Fibroblast of skin of scalp (primary cell): ENCODE data around the gene EED.
A peak's percentile ranks its signal among the peaks of the same experiment; 100 is the strongest.
"Not testable (repeated sequence)": the region's sequence is repeated elsewhere in the genome, so short reads cannot be mapped to it uniquely, and the experiment has no call there.

Experiments used
- DNase-seq: peaks from one replicate; pipeline ENCODE4 v3.0.0-alpha.2; 2013

EED gene

DNA sequence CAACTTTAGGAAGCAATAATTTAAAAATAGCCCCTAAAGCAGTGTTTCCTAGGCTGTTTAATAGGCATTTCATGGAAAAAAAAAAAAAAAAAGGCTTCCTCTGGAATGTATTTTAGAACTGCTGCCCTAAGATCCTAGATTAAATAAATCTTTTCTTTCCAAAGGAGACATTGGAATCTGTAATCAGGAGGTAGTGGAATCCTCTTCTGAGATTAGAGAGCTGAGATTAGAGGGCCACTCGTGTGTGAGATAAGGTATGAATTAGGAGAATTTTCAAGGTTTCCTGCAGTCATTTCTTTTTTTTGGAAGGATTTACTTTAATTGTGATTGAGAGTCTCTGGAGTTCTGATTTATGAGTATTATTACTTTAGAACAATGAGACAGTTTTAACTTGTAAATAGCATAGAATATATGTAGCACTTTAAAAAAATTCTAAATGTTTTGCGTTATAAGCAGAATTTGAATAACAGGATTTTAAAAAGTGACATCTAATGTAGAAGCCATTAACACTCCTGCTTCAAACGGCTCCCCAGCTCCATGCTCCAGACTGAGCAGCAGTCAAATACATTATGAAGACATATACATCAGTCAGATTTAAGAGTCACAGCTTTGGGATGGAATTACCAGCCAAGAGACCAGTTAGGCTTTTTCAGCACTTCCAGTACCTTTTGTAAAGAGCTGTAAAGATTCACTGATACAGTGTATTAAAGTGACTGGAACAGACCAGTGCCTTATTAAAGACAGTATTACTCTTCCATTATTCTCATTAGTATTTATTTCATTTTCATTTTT, 5.0 kb downstream of the EED start:
- no peak for DNase-seq

DNA sequence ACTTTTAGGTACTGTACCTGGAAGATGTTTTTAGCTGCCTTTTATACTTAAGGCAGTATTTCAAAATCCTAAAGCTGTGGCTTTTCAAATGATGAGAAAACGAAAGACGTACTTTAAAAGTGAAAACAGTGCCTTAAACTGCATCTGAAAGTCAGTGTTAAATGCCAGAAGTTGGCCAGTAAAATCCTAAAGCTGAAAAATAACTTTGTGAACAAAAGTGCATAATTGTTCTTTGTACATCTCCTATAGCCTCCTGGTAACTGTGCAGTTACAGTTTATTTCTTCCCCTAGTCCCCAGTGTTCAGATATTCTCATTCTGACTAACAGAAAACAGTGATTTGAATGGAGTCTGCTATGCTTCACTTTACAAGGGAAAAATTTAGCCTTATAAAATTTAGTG, 6.8 kb downstream of the EED start:
- no peak for DNase-seq

DNA sequence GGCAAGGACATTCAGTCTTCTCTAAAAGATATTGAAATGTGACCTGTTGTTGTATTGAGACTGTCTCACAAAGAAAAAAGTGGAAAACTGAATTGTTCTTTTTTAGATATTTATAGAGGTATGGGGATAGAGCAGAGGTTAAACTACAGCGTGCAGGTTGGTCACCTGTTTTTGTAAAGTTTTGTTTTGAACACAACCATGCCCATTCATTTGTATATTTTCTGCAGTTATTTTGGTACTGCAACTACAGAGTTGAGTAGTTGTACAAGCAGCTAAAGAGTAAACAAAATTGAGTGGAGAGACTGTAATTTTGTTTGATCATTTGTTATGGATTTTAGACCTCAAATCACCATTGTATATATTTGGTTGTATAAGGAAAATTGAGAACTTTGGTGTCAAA, 11.3 kb downstream of the EED start:
- DNase-seq: no peak

DNA sequence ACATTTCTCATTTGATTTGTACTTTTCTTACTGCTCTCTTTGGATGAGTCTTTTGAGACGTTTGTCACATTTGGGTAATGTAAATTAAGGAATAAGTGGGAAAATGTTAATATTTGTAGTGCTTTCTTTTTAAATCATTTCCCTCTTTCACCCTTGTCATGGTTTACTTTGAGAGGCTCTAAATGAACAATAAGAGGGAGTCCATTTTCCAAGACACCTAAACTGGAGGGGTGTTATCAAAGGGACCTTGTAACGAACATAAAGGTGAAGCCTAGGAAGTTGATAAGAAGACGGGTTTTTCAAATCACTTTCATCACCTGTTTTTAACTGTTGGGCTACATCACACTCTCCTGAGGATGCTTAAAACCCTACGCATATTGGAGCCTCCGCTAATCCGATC, 12.1 kb downstream of the EED start:
- no peak for DNase-seq

DNA sequence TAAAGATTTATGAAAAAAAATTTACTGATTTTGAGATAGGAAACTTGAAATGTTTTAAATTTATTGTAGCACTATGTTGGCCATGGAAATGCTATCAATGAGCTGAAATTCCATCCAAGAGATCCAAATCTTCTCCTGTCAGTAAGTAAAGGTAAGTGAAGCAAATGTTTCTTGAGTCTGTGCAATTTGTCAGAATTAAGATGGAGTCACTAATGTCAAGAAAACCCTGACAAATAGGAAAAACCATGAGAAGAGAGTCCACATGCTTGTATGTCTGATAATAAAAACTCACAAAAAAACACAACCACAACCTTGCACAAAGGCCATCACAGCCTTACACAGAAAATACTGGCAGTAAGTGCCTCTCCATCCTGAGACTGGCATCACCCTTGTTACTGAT, 12.9 kb downstream of the EED start:
- no peak for DNase-seq

DNA sequence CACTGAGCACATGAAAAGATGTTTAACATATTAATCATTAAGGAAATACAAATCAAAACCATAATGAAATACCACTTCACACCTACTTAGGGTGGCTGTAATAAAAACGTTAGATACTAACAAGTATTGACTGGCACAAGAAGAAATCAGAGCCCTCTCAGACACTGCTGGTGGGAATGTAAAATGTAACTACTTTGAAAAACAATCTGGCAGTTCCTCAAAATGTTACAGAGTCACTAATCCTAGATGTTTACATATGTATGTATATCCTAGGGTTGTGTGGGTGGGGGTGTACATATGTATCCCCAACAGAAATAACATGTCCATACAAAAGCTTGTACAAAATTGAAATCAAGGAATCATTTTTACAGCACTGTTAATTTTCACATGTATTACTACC, 15.2 kb downstream of the EED start:
- DNase-seq: no peak

DNA sequence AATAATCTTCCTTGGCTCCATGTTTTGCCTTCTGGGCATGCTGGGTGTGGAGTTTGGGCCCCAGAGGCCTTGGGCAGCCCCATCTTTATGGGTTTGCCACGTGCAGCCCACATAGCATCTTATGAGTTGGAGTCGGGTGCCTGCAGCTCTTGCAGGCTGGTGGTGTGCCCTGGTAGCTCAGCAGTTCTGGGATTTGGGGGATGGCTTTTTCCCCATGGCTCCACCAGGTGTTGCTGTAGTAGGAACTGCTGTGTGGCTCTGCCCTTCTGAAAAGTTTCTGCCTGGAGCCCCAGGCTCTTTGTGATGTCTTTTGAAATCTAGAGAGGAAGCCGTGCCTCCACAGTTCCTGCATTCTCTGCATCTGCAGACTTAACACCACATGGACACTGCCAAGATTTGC, 16.8 kb downstream of the EED start:
- DNase-seq: no peak

DNA sequence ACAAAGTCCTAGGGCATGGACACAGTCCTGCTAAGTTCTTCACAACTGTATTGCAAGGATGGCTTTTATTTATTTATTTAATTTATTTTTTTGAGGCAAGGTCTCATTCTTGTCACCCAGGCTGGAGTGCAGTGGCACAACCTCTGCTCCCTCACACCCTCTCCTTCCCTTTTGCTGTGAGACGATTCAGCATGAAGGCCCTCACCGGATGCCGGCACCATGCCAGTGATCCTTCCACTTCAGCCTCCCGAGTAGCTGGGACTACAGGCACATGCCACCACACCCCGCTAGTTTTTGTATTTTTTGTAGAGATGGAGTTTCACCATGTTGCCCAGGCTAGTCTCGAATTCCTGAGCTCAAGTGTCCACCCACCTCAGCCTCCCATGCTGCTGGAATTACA, 17.8 kb downstream of the EED start:
- no peak for DNase-seq

DNA sequence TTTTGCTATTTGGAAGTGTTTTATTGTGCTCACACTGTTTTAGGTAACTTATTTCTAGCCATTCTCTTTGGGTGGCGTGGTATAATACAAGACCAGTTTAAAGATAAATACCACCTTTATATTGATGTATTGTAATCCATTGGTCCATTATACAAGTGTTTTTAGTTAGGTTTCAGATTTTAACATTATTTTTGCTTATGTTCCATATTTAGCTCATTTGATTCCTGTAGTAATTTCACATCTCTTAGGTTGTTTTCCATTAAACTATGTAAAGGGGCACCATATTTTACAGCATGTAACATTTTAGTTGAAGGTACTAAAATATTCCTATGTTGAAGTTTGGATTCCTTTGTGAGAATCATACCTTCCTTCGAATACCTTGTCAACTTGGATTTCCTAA, 20.1 kb downstream of the EED start:
- DNase-seq: no peak

DNA sequence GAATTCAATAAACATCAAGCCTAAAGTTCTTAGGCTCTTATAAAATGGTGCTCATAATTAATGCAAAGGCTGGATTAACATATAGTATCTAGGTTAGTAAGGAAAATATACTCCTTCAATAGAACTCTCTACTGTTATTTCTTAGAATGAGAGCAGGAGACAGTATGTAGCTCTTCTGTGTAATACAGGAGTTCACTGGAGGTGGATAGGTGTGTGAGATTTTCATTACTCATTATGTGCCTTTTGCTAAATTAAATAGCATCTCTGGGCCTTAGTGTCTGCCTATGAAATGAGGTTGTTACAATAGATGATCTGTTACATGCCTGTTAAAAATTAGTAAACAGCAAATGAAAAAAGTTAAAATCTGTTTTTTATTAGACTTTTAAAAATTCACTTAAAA, 20.6 kb downstream of the EED start:
- DNase-seq: no peak

DNA sequence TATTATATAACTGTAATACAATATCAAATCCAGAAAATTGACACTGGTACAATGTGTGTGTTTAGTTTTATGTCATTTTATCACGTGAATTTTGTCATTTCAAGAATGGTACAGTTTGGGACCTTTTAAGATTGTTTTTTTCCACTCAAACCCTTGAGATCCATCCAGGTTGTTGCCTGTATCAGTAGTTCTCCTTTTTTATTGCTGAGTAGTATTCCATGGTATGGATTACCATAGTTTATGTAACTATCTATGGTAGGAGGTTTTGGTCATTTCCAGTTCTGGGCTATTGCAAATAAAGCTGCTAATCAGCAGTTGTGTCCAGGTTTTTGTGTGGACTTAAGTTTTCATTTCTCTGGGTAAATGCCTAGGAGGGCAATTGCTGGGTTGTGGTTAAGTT, 25.1 kb downstream of the EED start:
- DNase-seq: no peak

DNA sequence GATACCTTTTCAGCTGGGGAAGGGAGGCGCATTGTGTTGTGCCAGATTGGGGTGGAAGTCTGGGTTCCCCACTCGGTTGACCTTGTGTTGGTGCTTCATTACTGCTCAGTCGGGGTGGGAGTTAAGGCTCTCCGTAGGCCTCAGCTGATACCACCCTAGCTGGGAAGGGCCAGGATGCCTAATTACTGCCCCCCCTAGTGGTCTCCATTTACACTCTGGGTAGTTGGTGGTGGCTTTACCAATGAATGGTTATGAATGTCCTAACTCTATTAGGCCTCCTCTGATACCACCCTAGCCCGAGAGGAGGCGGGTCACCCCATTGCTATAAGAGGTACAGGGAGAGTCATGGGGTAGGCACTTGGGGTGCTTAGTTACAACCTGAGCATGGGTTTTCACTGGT, 29.9 kb downstream of the EED start:
- no peak for DNase-seq

DNA sequence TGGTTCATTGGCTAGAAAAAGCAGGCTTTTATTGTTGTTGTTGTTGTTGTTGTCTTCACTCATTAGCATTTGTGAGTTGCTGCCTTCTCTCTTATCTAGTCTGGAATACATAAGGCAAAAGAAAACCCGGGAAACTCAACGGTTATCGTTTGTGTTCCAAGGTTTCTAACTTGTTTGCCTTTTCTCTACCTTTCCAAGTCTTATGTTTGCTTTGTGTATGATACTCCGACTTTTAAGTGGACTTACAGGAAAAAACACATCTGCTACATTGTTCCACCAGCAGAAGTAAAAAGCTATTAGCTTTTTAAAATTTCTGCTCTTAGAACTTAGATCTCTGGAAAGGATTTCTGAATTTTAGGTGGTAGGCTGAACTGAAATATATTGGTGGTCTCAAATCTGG, 30.4 kb downstream of the EED start:
- DNase-seq: no peak

DNA sequence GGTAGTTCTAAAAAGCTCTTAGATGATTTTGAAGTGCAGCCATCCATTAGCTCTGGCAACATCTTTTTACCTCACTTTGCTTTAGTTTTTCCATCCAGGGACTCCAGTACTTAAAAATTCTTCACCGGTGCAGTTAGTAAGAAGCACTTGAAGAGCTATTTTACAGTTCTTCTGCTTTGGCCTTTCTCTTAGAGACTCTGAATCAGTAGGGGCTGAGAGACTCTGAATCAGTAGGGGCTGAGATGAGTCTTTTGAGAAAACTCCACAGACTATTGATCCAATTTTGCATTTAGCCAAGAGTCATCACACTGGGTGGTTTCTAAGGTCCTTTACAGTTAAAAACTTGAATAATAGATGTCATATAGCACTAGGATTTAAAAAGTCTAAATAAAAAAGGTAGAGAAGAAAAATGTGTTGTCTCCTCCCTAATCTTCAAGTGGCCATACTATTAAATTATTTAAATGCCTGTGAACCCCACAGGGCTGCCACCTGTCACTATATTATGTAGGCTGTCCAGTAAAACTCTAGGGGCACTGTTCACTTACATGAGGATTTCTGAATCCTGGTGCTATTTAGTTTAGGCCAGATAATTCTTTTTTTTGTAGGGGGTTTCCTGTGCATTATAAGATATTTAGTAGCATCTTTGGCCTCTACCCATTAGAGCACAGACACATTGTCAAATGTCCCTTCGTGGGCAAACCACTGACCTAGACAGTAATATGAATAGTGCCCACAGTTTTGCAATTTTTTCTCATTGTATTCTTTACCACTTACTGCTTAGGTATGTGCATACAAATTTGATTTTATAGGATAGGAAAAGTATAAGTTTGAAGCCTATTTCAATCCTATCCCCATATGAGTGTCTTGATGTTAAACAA, 31.2 kb downstream of the EED start:
- DNase-seq: no peak

DNA sequence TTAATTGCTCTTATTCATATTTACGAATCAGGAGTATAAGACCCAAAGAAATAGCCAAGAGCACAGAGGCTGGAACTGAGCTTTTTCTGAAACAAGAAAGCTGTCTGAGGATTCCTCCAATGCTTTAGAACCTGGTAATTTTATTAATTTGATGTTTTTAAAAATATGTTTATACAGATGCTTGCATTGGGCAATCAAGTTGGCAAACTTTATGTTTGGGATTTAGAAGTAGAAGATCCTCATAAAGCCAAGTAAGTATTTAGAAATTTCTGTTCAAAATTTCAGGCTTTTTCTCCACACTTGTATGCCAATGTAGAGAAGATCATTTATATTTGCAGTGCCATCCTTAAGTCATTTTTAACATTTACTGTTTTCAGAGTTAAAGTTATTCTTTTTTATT, 33.2 kb downstream of the EED start:
- DNase-seq: no peak

DNA sequence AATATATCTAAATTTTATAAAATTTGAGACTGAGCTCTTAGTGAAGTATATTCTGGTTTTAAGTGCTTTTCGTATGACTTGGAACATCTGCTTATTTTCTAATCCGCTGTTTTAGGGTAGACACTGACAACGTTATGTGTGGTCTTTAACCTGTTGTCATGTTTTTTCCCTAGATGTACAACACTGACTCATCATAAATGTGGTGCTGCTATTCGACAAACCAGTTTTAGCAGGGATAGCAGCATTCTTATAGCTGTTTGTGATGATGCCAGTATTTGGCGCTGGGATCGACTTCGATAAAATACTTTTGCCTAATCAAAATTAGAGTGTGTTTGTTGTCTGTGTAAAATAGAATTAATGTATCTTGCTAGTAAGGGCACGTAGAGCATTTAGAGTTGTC, 33.7 kb downstream of the EED start:
- no peak for DNase-seq

DNA sequence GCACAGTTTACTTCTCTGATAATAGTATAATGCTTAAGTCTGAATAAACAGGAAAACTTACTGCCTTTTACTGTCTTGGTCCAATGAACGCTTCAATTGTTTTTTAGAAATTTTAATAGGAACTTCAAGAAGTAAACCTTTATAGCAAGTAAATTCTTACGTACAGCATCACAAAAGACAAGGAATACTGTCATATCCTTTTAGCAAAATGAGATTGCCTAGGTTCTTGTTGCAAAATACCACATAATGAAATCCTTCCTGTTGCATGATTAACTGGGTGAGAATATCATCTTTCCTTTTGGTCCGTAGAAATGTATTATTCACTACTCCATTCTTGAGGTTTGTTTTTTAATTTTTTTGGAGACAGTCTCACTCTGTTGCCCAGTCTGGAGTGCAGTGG, 35.2 kb downstream of the EED start:
- no peak for DNase-seq

DNA sequence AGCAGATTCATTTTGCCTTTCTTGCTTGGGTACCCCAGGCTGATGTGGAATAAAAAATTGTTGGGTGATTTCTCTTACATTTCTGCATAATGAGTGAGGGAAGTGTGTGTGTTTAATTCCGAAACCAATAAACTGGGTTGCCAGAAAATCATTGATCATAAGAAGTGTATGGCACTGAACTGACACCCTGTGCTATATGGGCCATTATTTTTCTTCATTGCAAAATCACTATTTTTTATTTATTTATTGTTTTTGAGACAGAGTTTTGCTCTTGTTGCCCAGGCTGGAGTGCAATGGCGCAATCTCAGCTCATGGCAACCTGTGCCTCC, 42.9 kb downstream of the EED start:
- no peak for DNase-seq

DNA sequence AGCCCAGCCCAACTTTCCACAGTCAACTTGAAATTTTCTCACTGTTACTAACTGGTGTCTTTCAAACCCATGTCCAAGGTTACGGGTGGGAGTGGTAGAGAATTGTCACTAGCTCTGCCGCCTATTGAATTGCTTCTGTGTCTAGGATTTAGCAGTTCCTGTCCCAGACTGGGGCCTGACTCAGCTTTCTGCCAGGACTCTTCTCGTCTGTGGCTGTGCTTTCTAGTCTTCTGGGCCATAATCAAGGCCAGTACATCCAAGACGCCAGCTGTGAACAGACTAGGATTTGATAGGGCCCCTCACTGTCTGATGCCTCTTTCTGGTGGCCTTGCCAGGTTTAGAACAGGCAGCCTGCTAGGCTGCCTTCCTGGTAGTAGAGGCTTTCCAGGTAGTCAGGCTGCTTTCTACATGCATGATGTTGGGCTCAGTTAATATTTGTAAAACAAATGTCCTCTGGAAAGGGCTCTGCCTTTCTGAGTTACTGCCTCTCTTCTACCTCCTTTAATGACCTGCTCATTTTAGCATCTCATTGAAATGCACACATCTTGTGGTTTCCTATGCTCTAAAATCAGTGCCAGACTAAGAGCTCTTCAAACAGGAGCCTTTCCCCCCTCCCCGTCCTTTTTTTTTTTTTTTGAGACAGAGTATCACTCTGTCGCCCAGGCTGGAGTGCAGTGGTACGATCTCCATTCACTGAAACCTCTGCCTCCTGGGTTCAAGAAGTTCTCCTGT, 44.4 kb downstream of the EED start:
- DNase-seq: peak; percentile 9

DNA sequence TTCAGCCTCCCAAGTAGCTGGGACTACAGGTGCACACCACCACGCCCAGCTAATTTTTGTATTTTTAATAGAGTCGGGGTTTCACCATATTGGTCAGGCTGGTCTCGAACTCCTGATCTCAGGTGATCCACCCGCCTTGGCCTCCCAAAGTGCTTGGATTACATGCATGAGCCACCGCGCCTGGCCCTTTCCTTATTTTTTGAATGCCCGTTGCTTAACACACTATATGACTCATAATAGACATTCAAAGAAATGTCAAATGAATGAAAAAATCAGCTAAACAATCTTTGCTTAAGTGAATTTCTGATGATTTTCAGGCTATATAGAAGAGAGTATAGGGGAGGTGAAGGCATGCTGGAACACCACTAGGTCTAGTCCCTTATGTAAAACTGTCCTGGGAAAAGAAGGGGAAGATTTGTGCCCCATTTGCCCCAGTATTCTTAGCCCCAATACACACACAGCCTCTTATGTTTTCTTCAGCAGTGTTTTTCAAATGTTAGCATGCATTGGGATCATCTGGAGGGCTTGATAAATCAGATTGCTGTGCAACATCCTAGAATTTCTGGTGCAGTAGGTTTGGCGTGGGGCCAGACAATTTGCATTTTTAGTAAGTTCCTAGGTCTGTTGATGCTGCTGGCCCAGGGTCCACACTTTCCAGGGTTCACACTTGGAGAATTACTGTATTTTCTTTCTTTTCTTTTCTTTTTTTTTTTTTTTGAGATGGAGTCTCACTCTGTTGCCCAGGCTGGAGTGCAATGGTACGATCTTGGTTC, 45.1 kb downstream of the EED start:
- DNase-seq: not testable (repeated sequence)

DNA sequence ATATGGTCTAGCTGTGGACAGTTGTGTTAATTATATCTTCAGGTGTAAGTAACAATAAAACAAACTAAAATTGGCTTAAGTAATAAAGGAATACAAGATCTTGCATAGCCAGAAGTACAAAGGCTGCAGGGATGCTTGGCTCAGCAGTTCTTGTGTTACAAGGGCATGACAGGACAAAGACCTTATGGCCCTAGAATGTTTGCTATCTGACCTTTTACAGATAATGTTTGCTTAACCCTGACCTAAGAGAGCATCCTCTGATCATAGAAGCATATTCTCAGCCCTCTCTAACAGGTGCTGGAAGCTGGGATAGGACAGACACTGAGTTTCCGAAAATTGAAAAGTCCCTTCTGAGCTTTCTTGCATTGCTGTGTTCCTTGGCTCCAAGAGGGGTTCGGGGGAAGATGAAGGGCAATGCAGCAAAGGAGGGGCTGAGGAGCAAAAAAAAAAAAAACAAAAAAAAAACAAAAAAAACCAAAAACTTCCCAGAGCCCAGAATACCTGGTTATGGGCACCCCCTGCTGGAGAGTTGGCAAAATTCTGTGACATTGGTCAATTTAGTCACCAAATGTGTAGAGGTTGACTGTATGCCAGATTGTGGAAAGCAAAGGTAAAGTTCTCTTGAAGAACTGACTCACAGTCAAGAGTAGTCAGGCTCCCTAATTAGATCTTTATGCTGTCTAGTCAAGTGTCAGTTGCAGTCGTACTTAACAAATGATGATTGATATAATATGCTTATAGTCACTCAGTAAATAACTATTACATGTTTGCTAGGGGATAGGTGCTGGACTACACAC, 47.1 kb downstream of the EED start:
- peak; percentile 58 for DNase-seq
